K562 (cell line): Measurements from ENCODE around the gene DHX35. TPM values are rescaled to one million over a fixed set of nuclear protein-coding genes. Genes with fewer than 3 reads are reported as not detected.

ENCODE experiments used
- CXXC5 ChIP-seq: fragments of 250-450 bp; sonication (Bioruptor Pico); IDR thresholded peaks from 2 replicates; pipeline ENCODE4 v1.8.0; 2022; ENCODE audit warnings: inconsistent platforms, mild to moderate bottlenecking, moderate library complexity
- KAT7 ChIP-seq: sonication (generic); formaldehyde crosslinking; IDR thresholded peaks from 2 replicates; pipeline ENCODE4 v1.8.0; 2022; ENCODE audit warnings: missing genetic modification reagents, mild to moderate bottlenecking, borderline replicate concordance
- SMAD3 ChIP-seq: fragments of 450-650 bp; formaldehyde crosslinking; conservative IDR thresholded peaks from 2 replicates; pipeline ENCODE4 v1.4.0; 2020; ENCODE audit warnings: mild to moderate bottlenecking
- ZMIZ1 ChIP-seq, 2 experiments: fragments of 150-350 bp in 1 of 2; IDR thresholded peaks; 2 replicates each; pipeline ENCODE4 v1.6.1; 2012 to 2016; ENCODE audit warnings: low read depth in 2 of 2, low read length in 2 of 2, mild to moderate bottlenecking in 1 of 2, moderate library complexity in 1 of 2
- polyA plus RNA-seq, 8 experiments: library from polyadenylated mRNA; depleted of rRNA in 4 of 8; stranded (reverse) in 5 of 8; unstranded in 3 of 8; fragments of >200 nt; fragmentation: Nextera tagmentation in 2 of 8; fragmentation: Illumina TruSeq in 1 of 8; extraction: Ambion mirVana in 2 of 8; extraction: Trizol in 1 of 8; gene quantifications; 2 replicates each; pipeline versions ENCODE4 v1.2.1 to v1.2.3, GENCODE V29; 2011 to 2014; ENCODE audit warnings: inconsistent platforms in 1 of 8, missing spikeins in 1 of 8
- total RNA-seq, 7 experiments: library from RNA; depleted of rRNA in 6 of 7; stranded (reverse); fragments of >200 nt in 6 of 7; fragmentation: Illumina TruSeq in 2 of 7; extraction: Trizol in 2 of 7; gene quantifications; 2 replicates each; pipeline versions ENCODE4 v1.2.1 to v1.2.3, GENCODE V29; 2011 to 2021; ENCODE audit warnings: low replicate concordance in 1 of 7
- TF ChIP-seq, protein P1 (sequence below): fragments of 450-650 bp; IDR thresholded peaks from 2 replicates; pipeline ENCODE4 v1.6.1; 2016; ENCODE audit warnings: mild to moderate bottlenecking

The DHX35 gene
- total and polyA plus RNA-seq, 9 of the 15 experiments (the other 6 are each of a cell fraction or from before 2014, with no cell fraction given): 6.5 to 25.6 (median 16.9) TPM

- TF ChIP-seq ZMIZ1 (IDR thresholded peaks at IDR 0.05; ENCODE audit: low read depth in 2 of 2, low read length in 2 of 2) (no peak), SMAD3 (CRISPR knock-in tag) (0 out of 2 replicates have a peak, but pooled peaks have one; percentile 13), CXXC5 (CRISPR knock-in tag) (peak; percentile 90), KAT7 (CRISPR knock-in tag) (peak; percentile 27; the same call in 1 of the 2 replicates)
- TF ChIP-seq, protein P1, sequence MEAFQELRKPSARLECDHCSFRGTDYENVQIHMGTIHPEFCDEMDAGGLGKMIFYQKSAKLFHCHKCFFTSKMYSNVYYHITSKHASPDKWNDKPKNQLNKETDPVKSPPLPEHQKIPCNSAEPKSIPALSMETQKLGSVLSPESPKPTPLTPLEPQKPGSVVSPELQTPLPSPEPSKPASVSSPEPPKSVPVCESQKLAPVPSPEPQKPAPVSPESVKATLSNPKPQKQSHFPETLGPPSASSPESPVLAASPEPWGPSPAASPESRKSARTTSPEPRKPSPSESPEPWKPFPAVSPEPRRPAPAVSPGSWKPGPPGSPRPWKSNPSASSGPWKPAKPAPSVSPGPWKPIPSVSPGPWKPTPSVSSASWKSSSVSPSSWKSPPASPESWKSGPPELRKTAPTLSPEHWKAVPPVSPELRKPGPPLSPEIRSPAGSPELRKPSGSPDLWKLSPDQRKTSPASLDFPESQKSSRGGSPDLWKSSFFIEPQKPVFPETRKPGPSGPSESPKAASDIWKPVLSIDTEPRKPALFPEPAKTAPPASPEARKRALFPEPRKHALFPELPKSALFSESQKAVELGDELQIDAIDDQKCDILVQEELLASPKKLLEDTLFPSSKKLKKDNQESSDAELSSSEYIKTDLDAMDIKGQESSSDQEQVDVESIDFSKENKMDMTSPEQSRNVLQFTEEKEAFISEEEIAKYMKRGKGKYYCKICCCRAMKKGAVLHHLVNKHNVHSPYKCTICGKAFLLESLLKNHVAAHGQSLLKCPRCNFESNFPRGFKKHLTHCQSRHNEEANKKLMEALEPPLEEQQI: no peak
Measured at GRCh38 chr20:39049684-39050554, 87.8 kb downstream of the DHX35 start (continued).
